ENCODE data around the gene OBSCN.

OBSCN gene

DNA sequence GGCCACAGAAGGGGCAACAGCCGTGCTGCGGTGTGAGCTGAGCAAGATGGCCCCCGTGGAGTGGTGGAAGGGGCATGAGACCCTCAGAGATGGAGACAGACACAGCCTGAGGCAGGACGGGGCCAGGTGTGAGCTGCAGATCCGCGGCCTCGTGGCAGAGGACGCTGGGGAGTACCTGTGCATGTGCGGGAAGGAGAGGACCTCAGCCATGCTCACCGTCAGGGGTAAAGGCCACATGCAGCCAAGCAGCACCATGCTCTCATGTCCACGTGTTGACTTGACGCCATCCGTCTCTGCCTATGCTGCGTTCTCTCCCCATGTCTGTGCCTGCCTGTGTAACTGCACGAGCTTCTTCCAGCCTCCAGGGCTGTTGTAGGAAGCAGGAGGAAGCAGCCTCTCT lies 85.5 kb downstream of the OBSCN start:
- DNase-seq, result no peak

DNA sequence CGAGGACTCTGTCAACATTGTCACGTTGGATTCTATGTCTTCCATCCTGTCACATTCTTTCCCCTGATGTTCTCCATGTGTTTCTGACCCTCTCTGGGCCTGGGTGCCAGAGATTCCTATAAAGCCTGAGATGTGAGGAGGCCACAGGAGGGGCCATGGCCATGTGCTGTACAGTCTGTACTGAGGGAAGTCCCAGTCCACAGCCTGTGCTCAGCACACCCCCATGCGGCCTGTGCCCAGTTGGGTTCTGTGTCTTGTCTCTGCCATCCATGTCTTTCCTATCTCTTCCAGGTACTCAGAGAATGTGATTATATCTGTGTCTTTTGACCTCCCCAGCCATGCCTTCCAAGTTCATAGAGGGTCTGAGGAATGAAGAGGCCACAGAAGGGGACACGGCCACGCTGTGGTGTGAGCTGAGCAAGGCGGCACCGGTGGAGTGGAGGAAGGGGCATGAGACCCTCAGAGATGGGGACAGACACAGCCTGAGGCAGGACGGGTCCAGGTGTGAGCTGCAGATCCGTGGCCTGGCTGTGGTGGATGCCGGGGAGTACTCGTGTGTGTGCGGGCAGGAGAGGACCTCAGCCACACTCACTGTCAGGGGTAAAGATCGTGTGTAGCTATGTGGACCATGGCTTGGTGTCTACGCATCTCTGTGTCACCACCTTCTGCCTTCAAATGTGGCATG lies 86.1 kb downstream of the OBSCN start:
- DNase-seq, result no peak

DNA sequence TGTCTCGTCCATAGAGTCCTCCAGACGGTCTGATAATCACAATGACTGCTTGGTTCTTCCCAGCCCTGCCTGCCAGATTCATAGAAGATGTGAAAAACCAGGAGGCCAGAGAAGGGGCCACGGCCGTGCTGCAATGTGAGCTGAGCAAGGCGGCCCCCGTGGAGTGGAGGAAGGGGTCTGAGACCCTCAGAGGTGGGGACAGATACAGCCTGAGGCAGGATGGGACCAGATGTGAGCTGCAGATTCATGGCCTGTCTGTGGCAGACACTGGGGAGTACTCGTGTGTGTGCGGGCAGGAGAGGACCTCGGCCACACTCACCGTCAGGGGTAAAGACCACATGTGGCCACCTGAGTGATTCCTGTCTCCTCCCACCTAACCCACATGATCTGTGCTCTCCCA lies 86.9 kb downstream of the OBSCN start:
- no peak for DNase-seq

DNA sequence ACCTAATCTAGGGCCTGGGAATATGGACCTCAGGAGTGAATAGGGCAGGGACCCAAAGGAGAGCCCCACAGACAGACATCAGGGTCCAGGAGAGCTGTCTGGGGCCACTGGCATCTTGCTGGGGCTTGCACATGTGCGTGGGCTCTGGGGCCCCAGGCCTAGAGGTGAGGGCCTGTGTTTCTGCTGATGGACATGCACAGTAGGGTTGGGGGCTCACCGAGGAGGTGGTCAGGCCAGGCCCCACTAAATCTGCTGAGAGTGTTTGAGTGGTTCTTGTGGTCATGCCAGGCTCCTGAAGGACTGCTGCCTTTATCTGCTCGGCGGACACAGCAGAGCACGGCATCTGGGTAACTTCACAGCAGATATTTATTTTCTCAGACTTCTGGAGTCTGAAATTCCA lies 87.4 kb downstream of the OBSCN start:
- DNase-seq, result no peak

DNA sequence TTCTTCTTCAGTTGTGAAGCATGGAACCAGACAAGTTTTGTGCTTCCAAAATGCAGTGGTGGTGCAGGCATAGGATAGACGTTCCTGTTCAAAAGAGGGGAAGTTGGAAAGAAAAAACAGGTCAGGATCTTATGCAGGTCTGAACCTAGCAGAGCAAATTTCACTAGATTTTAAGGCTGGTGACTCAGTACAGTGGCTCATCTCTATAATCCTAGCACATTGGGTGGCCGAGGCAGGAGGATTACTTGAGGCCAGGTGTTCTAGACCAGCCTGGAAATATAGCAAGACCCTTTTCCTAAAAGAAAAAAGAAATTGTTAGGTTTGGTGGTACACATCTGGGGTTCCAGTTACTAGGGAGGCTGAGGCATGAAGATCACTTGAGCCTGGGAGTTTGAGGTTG lies 88.1 kb downstream of the OBSCN start:
- no peak for DNase-seq

DNA sequence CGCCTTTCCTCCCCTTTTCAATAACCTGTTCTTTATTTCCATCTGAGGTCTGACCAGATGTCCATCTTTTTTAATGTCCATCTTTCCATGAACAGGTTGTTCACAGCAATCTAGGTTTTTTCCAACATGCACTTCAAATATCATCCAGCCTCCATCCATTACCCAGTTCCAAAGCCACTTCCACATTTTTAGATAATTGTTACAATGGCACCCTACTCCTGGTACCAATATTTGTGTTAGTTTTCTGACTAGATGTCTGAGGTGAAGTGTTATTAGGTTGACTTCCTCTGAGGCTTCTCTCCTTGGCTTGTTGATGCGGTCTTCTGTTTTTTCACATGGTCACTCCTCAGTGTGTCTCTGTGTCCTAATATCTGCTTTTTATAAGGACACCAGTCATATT lies 89.4 kb downstream of the OBSCN start:
- DNase-seq, result no peak

DNA sequence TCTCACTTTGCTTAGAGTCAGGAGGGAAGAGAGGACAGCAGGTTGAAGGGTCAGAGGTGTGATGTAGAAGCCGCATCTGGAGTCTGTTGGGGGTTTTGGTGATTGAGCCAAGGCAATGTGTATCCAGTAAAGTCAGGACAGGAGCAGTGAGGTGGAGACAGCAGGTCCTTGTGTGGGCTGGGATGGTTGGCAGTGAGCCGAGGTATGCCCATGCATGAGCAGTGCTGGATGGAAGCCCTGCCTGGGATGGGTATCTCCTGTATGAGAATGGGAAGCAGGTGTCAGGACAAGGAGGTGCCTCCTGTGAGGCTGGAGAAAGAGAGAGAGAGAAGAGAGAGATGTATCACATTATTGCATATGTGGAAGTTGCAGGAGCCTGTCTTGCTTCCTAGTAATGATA lies 90.0 kb downstream of the OBSCN start:
- no peak for DNase-seq

DNA sequence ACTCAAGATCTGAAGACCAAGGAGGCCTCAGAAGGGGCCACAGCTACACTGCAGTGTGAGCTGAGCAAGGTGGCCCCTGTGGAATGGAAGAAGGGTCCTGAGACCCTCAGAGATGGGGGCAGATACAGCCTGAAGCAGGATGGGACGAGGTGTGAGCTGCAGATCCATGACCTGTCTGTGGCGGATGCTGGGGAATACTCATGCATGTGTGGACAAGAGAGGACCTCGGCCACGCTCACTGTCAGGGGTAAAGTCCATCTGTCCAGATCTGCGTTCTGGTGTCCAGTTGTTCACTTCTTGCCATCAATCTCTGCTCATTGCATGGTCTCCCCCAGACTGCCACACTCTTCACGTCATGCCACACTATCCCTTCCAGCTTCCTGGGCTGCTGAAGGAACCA lies 90.6 kb downstream of the OBSCN start:
- DNase-seq, result no peak

DNA sequence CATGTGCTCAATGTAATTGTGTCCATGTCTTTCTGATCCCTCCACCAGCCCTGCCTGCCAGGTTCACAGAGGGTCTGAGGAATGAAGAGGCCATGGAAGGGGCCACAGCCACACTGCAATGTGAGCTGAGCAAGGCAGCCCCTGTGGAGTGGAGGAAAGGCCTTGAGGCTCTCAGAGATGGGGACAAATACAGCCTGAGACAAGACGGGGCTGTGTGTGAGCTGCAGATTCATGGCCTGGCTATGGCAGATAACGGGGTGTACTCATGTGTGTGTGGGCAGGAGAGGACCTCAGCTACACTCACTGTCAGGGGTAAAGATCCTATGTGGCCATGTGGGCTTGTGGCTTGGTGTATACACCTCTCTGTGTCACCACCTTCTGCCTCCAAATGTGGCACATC lies 91.4 kb downstream of the OBSCN start:
- DNase-seq, result no peak

DNA sequence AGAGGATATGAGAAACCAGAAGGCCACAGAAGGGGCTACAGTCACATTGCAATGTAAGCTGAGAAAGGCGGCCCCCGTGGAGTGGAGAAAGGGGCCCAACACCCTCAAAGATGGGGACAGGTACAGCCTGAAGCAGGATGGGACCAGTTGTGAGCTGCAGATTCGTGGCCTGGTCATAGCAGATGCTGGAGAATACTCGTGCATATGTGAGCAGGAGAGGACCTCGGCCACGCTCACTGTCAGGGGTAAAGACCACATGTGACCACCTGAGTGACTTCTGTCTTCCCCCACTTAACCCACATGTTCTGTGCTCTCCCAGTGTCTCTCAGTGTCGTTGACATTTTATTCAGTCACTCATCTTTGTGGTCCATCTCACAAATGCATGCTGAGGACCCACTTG lies 92.1 kb downstream of the OBSCN start:
- no peak for DNase-seq

DNA sequence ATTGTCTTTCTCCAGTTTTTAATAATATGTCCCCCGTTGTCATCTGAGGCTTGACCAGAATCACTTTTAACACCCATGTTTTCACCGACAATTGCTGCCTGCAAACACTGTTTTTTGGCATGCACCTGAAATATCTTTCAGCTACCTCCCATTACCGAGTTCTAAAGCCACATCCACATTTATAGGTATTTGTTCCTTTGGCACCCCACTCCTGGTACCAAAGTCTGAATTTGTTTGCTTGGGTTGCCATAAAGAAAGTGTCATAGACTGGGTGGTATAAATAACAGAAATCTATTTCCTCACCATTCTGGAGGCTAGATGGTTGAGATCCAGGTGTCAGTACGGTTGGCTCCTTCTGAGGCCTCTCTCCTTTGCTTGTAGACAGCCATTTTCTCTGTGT lies 94.2 kb downstream of the OBSCN start:
- no peak for DNase-seq

DNA sequence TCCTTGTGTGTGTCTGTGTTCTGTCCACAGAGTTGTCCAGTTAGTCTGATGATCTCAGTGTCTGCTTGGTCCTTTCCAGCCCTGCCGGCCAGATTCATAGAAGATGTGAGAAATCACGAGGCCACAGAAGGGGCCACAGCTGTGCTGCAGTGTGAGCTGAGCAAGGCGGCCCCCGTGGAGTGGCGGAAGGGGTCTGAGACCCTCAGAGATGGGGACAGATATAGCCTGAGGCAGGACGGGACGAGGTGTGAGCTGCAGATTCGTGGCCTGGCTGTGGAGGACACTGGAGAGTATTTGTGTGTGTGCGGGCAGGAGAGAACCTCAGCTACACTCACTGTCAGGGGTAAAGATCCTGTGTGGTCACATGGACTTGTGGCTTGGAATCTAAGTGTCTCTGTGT lies 95.8 kb downstream of the OBSCN start:
- no peak for DNase-seq

DNA sequence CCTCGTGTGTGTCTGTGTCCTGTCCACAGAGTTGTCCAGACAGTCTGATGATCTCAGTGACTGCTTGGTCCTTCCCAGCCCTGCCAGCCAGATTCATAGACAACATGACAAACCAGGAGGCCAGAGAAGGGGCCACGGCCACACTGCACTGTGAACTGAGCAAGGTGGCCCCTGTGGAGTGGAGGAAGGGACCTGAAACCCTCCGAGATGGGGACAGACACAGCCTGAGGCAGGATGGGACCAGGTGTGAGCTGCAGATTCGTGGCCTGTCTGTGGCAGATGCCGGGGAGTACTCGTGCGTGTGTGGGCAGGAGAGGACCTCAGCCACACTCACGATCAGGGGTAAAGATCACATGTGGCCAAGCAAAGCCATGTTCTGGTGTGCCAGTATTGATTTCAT lies 96.4 kb downstream of the OBSCN start:
- peak; percentile 5 for DNase-seq

DNA sequence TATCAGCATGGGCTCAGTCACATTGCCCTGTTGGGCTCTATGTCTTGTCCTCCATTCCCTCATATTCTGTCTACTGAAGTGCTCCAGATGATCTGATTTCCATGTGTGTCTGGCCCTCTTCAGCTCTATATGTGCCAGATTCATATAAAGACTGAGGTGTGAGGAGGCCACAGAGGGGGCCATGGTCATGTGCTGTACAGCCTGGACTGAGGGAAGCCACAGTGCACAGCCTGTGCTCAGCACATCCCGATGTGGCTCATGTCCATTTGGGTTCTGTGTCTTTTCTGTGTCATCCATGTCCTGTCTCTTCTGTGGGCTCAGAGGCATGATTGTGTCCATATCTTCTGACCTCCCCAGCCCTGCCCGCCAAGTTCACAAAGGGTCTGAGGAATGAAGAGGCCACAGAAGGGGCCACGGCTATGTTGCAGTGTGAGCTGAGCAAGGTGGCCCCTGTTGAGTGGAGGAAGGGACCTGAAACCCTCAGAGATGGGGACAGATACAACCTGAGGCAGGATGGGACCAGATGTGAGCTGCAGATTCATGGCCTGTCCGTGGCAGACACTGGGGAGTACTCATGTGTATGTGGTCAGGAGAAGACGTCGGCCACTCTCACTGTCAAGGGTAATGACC lies 97.0 kb downstream of the OBSCN start:
- peak; percentile 8 for DNase-seq

DNA sequence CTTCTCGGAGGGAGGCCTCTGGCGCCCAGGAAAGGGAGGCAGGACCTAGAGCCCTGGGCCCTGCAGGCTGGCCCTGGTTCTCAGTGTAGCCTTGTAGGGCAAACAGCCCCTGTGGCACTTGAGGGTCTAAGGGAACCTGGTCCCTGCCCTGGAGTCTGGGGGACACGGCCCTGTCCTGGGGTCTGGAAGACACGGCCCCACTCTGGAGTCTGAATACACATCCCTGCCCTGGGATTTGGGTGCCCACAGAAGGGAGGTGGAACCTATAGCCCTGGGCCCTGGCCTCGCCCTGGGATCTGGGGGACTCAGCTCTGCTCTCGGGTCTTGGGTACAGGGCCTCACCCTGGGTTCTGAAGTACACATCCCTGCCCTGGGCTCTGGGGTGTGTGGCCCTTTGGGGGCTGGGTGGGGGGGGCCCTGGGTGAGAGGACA lies 97.9 kb downstream of the OBSCN start:
- DNase-seq, result peak; percentile 8

DNA sequence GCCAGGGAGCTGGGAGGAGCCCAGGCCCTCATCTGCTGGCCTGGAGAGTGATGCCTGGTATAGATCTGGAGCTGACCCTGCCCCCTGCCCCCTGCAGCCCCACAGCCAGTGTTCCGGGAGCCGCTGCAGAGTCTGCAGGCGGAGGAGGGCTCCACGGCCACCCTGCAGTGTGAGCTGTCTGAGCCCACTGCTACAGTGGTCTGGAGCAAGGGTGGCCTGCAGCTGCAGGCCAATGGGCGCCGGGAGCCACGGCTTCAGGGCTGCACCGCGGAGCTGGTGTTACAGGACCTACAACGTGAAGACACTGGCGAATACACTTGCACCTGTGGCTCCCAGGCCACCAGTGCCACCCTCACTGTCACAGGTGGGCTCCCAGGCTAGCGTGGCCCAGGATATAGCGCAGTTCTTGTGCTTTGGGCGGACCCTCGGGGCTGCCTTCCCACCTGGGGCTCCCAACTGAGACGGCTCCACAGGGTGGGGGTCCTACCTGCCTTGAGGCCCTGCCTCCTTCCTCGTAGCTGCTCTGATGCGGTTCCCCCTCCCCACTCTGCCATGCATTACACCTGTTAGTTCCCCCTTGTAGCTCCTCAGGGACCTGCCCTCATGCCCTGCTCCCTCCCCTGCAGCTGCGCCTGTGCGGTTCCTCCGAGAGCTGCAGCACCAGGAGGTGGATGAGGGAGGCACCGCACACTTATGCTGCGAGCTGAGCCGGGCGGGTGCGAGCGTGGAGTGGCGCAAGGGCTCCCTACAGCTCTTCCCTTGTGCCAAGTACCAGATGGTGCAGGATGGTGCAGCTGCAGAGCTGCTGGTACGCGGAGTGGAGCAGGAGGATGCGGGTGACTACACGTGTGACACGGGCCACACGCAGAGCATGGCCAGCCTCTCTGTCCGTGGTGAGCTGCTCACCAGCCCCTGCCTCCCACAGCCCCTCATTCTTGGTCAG lies 98.7 kb downstream of the OBSCN start:
- DNase-seq, result peak; percentile 8

DNA sequence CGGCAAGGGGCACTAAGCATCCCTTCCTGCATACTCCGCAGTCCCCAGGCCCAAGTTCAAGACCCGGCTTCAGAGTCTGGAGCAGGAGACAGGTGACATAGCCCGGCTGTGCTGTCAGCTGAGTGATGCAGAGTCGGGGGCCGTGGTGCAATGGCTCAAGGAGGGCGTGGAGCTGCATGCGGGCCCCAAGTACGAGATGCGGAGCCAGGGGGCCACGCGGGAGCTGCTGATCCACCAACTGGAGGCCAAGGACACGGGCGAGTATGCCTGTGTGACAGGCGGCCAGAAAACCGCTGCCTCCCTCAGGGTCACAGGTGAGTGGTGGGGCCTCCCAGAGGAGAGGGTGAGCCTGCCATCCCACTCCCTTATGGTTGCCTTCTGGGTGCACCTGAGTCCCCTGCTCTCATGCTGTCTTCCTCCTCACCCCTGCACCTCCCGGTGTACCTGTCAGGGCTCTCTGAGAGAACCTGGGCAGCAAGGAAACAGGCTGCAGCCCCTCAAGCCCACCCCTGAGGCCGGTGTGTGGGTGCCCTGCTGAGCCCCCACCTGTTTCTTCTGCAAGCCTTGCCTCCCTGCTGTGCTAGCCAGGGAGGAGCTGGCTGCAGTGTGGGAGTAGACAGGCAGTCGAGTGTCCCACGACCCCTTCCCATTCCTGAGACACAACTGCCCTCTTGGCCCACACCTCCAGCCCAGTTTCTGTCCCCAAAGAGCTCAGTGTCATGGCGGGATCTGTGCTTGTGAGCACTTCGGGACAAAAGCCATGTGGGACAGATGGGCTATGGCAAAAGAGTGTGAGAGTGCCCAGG lies 99.6 kb downstream of the OBSCN start:
- peak; percentile 8 for DNase-seq

DNA sequence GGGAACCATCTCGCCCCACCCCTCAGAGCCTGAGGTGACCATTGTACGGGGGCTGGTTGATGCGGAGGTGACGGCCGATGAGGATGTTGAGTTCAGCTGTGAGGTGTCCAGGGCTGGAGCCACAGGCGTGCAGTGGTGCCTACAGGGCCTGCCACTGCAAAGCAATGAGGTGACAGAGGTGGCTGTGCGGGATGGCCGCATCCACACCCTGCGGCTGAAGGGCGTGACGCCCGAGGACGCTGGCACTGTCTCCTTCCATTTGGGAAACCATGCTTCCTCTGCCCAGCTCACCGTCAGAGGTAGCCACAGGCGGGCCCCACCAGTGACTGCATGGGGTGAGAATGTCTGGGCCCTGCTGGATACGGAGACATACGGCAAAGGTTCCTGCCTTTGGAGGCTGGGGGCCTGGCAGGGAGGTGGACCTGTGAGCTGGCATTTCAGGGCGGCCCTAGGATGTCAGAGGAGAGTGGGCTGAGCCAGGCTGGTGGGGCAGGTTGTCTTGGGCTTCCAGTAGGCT lies 100.3 kb downstream of the OBSCN start:
- peak; percentile 13 for DNase-seq

DNA sequence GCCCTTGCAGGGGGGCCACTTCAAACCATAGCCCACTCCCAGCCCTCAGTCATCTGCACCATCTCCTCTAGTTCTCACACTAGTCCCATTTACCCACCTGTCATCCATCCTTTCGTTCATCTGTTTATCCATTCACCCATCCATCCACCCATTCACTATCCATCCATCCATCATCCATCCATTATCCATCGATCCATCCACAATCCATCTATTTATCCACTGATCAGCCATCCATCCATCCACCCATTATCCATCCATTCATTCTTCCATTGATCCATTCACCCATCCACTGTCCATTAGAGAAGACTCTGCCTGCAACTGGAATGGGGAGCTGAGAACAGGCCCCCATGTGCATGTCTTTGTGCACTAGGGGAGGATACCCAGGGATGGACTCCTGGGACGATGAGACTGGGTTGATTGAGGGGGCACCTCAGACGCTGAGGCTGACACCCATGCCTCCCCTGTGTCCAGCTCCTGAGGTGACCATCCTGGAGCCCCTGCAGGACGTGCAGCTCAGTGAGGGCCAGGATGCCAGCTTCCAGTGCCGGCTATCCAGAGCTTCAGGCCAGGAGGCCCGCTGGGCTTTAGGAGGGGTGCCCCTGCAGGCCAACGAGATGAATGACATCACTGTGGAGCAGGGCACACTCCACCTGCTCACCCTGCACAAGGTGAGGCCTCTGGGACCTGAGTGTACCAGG lies 100.9 kb downstream of the OBSCN start:
- DNase-seq, result no peak

DNA sequence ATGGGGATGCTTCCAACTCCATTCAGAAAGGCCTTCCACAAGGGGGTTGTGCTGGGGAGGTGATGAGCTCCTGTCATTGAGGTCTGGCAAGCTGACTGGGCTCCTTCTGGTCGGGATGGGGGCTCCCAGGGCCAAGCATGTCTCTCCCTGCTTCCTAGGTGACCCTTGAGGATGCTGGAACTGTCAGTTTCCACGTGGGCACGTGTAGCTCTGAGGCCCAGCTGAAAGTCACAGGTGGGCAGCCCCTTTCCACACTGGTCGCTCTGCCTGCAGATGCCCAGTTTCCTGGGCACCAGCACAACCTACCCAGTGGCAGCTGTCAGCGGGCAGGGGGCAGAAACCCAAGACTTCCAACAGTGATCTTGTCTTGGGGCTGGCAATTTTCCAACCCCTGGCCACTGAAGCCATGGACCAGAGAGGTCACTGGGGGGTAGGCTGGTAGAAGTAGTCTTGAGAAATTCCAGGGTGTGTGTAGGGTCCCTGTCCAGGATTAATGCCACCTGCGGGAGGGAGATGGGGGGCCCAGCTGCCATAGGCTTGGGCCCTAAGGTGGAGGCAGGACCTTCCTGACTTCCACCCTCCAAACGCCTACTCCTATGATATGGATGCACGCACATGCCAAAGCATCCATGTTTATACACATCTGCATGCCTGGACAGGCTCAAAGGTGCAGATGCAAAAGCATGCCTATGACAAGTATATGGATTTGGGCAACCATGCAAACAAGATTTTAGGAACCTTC lies 101.7 kb downstream of the OBSCN start:
- peak; percentile 9 for DNase-seq

DNA sequence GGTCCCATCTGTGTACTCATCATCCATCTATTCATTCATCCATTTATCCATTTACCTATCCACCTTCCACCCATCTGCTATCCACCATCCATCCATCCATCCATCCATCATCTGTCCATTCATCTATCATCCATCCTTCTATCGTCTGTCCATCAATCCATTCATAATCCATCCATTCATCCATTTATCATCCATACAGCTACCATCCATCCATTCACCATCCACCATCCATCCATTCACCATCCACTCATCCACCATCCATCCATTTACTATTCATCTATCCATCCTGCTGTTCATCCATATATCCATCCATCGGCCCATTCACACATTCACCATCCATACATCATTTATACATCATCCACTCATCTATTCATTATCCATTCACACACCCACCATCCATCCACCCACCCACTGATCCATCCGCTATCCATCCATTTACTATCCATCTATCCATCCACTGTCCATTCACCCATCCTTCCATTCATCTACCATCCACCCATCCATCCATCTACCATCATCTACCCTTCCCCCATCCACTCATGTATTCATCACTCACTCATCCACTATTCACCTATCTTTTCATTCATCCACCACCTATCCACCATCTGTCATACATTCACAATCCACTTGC lies 102.4 kb downstream of the OBSCN start:
- no peak for DNase-seq

Measured in activated T-cell treated with anti-CD3 and anti-CD28 coated beads, Interleukin-2, amount 50 U/mL, for 1 hour (primary cell).